ENCODE results near the gene PRSS3. TPM values are rescaled to one million over a fixed set of nuclear protein-coding genes. Genes with fewer than 3 reads are reported as not detected.
"Not testable (repeated sequence)": the region's sequence is repeated elsewhere in the genome, so short reads cannot be mapped to it uniquely, and the experiment has no call there.

The PRSS3 gene
- total and polyA plus RNA-seq, 10 donors = 0.09 to 0.42 TPM; not detected in 8

DNA sequence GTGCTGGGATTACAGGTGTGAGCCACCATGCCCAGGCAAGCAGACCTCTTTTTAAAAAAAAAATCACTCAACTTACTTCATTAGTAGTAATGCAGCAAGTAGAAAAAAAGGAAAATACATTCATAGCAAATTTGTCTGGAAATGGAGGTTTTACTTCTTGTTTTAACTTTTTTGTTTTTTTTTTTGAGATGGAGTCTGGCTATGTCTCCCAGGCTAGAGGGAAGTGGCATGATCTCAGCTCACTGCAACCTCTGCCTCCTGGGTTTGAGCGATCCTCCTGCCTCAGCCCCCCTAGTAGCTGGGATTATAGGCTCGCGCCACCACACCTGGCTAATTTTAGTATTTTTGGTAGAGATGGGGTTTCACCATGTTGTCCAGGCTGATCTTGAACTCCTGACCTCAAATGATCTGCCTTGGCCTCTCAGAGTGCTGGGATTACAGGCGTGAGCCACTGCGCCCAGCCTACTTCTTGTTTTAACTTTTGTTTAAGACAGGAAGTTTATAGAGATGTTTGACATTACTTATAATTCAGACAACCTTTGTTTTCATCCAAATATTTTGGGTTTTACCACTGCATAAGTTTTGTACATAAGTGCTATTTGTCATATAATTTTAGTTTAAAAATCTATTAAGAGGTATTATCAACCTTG is 48.1 kb downstream of the PRSS3 start:
- no peak for TF ChIP-seq POLR2AphosphoS5 (IDR thresholded peaks at IDR 0.05)
- TF ChIP-seq, protein P1, sequence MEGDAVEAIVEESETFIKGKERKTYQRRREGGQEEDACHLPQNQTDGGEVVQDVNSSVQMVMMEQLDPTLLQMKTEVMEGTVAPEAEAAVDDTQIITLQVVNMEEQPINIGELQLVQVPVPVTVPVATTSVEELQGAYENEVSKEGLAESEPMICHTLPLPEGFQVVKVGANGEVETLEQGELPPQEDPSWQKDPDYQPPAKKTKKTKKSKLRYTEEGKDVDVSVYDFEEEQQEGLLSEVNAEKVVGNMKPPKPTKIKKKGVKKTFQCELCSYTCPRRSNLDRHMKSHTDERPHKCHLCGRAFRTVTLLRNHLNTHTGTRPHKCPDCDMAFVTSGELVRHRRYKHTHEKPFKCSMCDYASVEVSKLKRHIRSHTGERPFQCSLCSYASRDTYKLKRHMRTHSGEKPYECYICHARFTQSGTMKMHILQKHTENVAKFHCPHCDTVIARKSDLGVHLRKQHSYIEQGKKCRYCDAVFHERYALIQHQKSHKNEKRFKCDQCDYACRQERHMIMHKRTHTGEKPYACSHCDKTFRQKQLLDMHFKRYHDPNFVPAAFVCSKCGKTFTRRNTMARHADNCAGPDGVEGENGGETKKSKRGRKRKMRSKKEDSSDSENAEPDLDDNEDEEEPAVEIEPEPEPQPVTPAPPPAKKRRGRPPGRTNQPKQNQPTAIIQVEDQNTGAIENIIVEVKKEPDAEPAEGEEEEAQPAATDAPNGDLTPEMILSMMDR (IDR thresholded peaks at IDR 0.05 in 8 of 11, conservative IDR thresholded peaks at IDR 0.05 in 3 of 11) = no peak
- no peak for TF ChIP-seq POLR2A (IDR thresholded peaks at IDR 0.05)
- no peaks in the 10 kb centered on the region for H3K27me3 ChIP-seq (replicated peaks in 1 of 7)
- peak overlapping the region in 7 of 8 donors; percentile 34 to 84 (median 78) for H3K27ac ChIP-seq
- DNase-seq = peak; percentile 77
- H3K4me1 ChIP-seq = peaks cover 14 to 99% (median 65%) of the 10 kb centered on the region in 6 donors
- no peaks in the 10 kb centered on the region for H3K9me3 ChIP-seq
- no peak overlapping the region for H3K4me3 ChIP-seq
- intact Hi-C loops (cut with DNase I; ENCODE audit: low total_unique reads) = no loop called here
- WGBS, 5 donors = 64 to 78% (median 70%) methylated on average over 5 of the region's 5 CpGs
- H3K36me3 ChIP-seq = peaks cover 0 to 8% (median 0%) of the 10 kb centered on the region in 6 donors

DNA sequence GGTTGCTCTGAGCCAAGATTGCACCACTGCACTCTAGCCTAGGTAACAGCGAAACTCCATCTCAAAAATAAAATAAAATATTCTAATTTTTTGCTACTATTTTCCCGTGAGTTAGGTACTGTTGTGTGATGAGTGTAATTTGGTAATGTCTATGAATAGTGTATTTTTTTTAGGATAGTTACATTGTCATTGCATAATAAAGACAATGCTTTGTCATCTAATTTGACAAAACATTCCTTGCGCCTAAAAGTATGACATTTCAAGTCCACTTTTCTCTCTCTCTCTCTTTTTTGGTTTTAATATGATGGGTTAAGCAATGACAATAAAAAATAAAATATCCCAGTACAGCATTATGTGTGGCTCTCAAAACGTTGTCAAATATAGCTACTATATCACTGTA is 50.9 kb downstream of the PRSS3 start:
- DNase-seq = no peak
- H3K27me3 ChIP-seq (replicated peaks in 1 of 7) = no peaks in the 10 kb centered on the region
- WGBS, 5 donors = 73 to 82% (median 76%) methylated on average over 4 of the region's 4 CpGs
- intact Hi-C loops (cut with DNase I; ENCODE audit: low total_unique reads) = no loop called here
- no peak overlapping the region for H3K4me3 ChIP-seq
- H3K9me3 ChIP-seq = no peaks in the 10 kb centered on the region
- no peaks in the 10 kb centered on the region for H3K36me3 ChIP-seq
- H3K27ac ChIP-seq = peak overlapping the region in 2 of 8 donors; percentile 18 to 27
- TF ChIP-seq POLR2A (IDR thresholded peaks at IDR 0.05) = no peak
- TF ChIP-seq, protein P1 (IDR thresholded peaks at IDR 0.05 in 8 of 11, conservative IDR thresholded peaks at IDR 0.05 in 3 of 11) = no peak
- no peak for TF ChIP-seq POLR2AphosphoS5 (IDR thresholded peaks at IDR 0.05)
- peaks cover 18 to 98% (median 60%) of the 10 kb centered on the region in 6 donors for H3K4me1 ChIP-seq

DNA sequence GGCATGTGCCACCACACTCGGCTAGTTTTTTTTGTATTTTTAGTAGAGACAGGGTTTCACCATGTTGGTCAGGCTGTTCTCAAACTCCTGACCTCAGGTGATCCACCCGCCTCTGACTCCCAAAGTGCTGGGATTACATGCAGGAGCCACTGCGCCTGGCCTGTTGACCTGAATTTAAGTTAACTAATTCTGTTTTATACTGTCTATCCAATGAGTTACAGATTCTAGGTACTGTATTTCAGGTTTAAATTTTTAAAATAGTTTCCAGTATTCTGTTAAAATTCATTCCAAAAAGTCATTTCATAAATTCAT is 52.5 kb downstream of the PRSS3 start:
- H3K27me3 ChIP-seq (replicated peaks in 1 of 7); H3K4me3 ChIP-seq; H3K27ac ChIP-seq; intact Hi-C loops (cut with DNase I; ENCODE audit: low total_unique reads); H3K36me3 ChIP-seq; H3K9me3 ChIP-seq: not testable (repeated sequence)
- WGBS, 5 donors = 93 to 100% (median 97%) methylated on average over 3 of the region's 3 CpGs
- DNase-seq = peak; percentile 28
- H3K4me1 ChIP-seq = peaks cover 14 to 98% (median 58%) of the 10 kb centered on the region in 6 donors

Small RNAs within 50 kb of the gene (small RNA-seq; reads per million reads assigned to genes)
- gene RF00019 = 0 reads per million in 4 donors

Other genes starting within 250 kb of the PRSS3 start
- gene UBE2R2, start 21.6 kb downstream of the PRSS3 start, total RNA-seq = 10 to 100 TPM; 33.4 to 48.5 (median 41.7) TPM
- gene UBE2R2, start 21.6 kb downstream of the PRSS3 start, polyA plus RNA-seq = 10 to 100 TPM; 15.2 to 20.2 (median 19.4) TPM